ENCODE data around the gene SLC38A10. TPM values are rescaled to one million over a fixed set of nuclear protein-coding genes. Genes with fewer than 3 reads are reported as not detected.

The SLC38A10 gene
- total and polyA plus RNA-seq, 2 of the 13 experiments (the other 11 are each of a cell fraction or from before 2014, with no cell fraction given), result 23.4 to 55.8 TPM

DNA sequence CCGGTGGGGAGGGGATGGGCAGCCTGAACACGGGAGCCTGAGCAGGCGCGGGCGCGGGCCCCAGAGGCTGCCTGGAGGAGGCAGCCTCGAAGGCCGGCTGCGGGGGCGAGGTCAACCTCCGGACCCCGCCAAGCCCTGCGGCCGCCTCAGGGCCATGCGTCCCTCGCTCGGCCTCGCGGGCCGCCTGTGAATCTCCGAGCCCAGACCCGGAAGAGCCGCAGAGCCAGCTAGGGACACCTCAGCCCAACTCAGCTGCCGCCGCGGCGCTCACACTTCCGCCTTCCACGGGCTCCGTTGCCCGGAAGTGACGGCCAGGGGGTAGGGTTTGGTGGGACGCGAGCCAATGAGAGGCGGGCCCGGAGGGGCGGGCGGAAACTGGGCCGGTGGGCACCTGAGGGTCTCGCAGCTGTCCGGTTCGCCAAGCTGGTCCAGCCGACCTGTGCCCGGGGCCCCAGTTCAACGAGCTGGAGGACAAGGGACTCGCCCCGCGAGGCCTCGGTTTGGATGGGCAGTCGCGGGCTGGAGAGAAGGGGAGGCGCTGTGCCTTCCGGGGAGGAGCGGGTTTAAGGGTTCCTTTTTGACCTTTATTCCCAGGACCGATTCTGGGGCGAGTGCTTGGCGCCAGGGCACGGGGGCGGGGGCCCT lies at the start of gene SLC38A10 (continued):
- TF ChIP-seq KIAA2018 (CRISPR knock-in tag; IDR thresholded peaks at IDR 0.05; ENCODE audit: borderline replicate concordance) (no peak), HNF1A (IDR thresholded peaks at IDR 0.05; ENCODE audit: low read depth) (no peak), HNF1A (CRISPR knock-in tag; IDR thresholded peaks at IDR 0.05; ENCODE audit: borderline replicate concordance) (no peak), SKI (IDR thresholded peaks at IDR 0.05; ENCODE audit: partially characterized antibody) (no peak), CREM (IDR thresholded peaks at IDR 0.05) (peak; percentile 86), CREM (CRISPR knock-in tag; IDR thresholded peaks at IDR 0.05) (no peak), ATF1 (CRISPR knock-in tag; IDR thresholded peaks at IDR 0.05) (0 out of 2 replicates have a peak, but pooled peaks have one; percentile 59), GPBP1L1 (CRISPR knock-in tag; IDR thresholded peaks at IDR 0.05) (no peak), ZBTB3 (CRISPR knock-in tag; IDR thresholded peaks at IDR 0.05; ENCODE audit: borderline replicate concordance, low read depth) (no peak), KLF9 (CRISPR knock-in tag; IDR thresholded peaks at IDR 0.05; ENCODE audit: low read depth) (0 out of 2 replicates have a peak, but pooled peaks have one; percentile 38), TCF7L2 (IDR thresholded peaks at IDR 0.05; ENCODE audit: low read depth, low read length) (no peak), ZNF720 (CRISPR knock-in tag; IDR thresholded peaks at IDR 0.05) (no peak), CCDC6 (CRISPR knock-in tag; IDR thresholded peaks at IDR 0.05) (peak; percentile 88), NFRKB (IDR thresholded peaks at IDR 0.05) (no peak)
- TF ChIP-seq, protein P1, sequence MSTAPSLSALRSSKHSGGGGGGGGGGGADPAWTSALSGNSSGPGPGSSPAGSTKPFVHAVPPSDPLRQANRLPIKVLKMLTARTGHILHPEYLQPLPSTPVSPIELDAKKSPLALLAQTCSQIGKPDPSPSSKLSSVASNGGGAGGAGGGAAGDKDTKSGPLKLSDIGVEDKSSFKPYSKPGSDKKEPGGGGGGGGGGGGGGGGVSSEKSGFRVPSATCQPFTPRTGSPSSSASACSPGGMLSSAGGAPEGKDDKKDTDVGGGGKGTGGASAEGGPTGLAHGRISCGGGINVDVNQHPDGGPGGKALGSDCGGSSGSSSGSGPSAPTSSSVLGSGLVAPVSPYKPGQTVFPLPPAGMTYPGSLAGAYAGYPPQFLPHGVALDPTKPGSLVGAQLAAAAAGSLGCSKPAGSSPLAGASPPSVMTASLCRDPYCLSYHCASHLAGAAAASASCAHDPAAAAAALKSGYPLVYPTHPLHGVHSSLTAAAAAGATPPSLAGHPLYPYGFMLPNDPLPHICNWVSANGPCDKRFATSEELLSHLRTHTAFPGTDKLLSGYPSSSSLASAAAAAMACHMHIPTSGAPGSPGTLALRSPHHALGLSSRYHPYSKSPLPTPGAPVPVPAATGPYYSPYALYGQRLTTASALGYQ (CRISPR knock-in tag; IDR thresholded peaks at IDR 0.05), result no peak

Measured in HepG2 (cell line).